Suprapubic skin (tissue), 4 donors: ENCODE measurements around the gene SMC4. TPM values are rescaled to one million over a fixed set of nuclear protein-coding genes. Genes with fewer than 3 reads are reported as not detected.

ENCODE experiments used
- DNase-seq, 2 donors: peaks; one replicate each; pipeline ENCODE4 v3.0.0-alpha.2; 2019; ENCODE audit warnings: low spot score in 2 of 2
- H3K27ac ChIP-seq: fragments of 200-600 bp; sonication (generic); one replicate; pipeline ENCODE4 v1.5.1; 2019
- H3K27me3 ChIP-seq: fragments of 200-600 bp; sonication (generic); one replicate; pipeline ENCODE4 v1.5.1; 2019
- H3K36me3 ChIP-seq: fragments of 200-600 bp; sonication (generic); one replicate; pipeline ENCODE4 v1.5.1; 2019
- H3K4me1 ChIP-seq: fragments of 200-600 bp; sonication (generic); one replicate; pipeline ENCODE4 v1.5.1; 2019
- H3K4me3 ChIP-seq: fragments of 200-600 bp; sonication (generic); one replicate; pipeline ENCODE4 v1.5.1; 2019; ENCODE audit warnings: mild to moderate bottlenecking
- H3K9me3 ChIP-seq: fragments of 200-600 bp; sonication (generic); one replicate; pipeline ENCODE4 v1.5.1; 2019
- CTCF ChIP-seq, 2 donors: fragments of 200-600 bp in 1 of 2; fragments of 450-650 bp in 1 of 2; sonication (generic) in 1 of 2; IDR thresholded peaks; one replicate each; pipeline ENCODE4 v1.5.1; 2016 to 2019; ENCODE audit warnings: antibody characterized with exemption in 2 of 2, mild to moderate bottlenecking in 1 of 2, moderate library complexity in 1 of 2
- EP300 ChIP-seq: sonication (generic); formaldehyde crosslinking; IDR thresholded peaks from one replicate; pipeline ENCODE4 v1.6.1; 2017; ENCODE audit warnings: antibody characterized with exemption
- POLR2A ChIP-seq, 2 donors: fragments of 450-650 bp; IDR thresholded peaks; one replicate each; pipeline ENCODE4 v1.6.1; 2017; ENCODE audit warnings: antibody characterized with exemption in 2 of 2, mild to moderate bottlenecking in 2 of 2, moderate library complexity in 2 of 2
- POLR2AphosphoS5 ChIP-seq, 3 donors: sonication (generic); formaldehyde crosslinking; IDR thresholded peaks; one replicate each; pipeline ENCODE4 v1.6.1; 2017; ENCODE audit warnings: antibody characterized with exemption in 3 of 3
- WGBS: methylation state at CpG from one replicate; pipeline ENCODE4 v1.1.5; 2018; 5-methylcytosine and 5-hydroxymethylcytosine counted together
- total RNA-seq, 4 donors: library from RNA; depleted of rRNA; stranded (reverse); fragments of >200 nt; gene quantifications; one replicate each; pipeline ENCODE4 v1.1.0, GENCODE V29; 2016

SMC4 gene
- total RNA-seq, 4 donors from 2014 or later: 26.7 to 97.3 (median 28.1) TPM

- no peaks in the 10 kb centered on the region for H3K27me3 ChIP-seq
- no peak for TF ChIP-seq POLR2AphosphoS5 (IDR thresholded peaks at IDR 0.05)
- TF ChIP-seq EP300: no peak
- no peak for TF ChIP-seq POLR2A (IDR thresholded peaks at IDR 0.05)
- TF ChIP-seq CTCF (IDR thresholded peaks at IDR 0.05): no peak
- H3K27ac ChIP-seq: no peak overlapping the region
- no peaks in the 10 kb centered on the region for H3K9me3 ChIP-seq
- no peak overlapping the region for H3K4me3 ChIP-seq
- WGBS: 84% methylated on average over 4 of the region's 4 CpGs
- H3K4me1 ChIP-seq: no peaks in the 10 kb centered on the region
- H3K36me3 ChIP-seq: no peaks in the 10 kb centered on the region
- no peak for DNase-seq
Measured at GRCh38 chr3:160458151-160458550, 58.7 kb downstream of the SMC4 start.

- H3K36me3 ChIP-seq: no peaks in the 10 kb centered on the region
- WGBS: 95% methylated on average over 9 of the region's 9 CpGs
- no peak for TF ChIP-seq POLR2AphosphoS5 (IDR thresholded peaks at IDR 0.05)
- DNase-seq: no peak
- H3K4me3 ChIP-seq: no peak overlapping the region
- H3K27ac ChIP-seq: no peak overlapping the region
- H3K4me1 ChIP-seq: no peaks in the 10 kb centered on the region
- no peaks in the 10 kb centered on the region for H3K9me3 ChIP-seq
- H3K27me3 ChIP-seq: no peaks in the 10 kb centered on the region
Measured at GRCh38 chr3:160459450-160459970, 60.1 kb downstream of the SMC4 start.

- Histone ChIP-seq H3K27me3 (no peaks in the 10 kb centered on the region), H3K36me3 (no peaks in the 10 kb centered on the region), H3K4me3 (no peak overlapping the region), H3K4me1 (no peaks in the 10 kb centered on the region), H3K27ac (no peak overlapping the region), H3K9me3 (no peaks in the 10 kb centered on the region)
- no peak for TF ChIP-seq CTCF (IDR thresholded peaks at IDR 0.05)
- TF ChIP-seq POLR2A (IDR thresholded peaks at IDR 0.05): no peak
- TF ChIP-seq POLR2AphosphoS5 (IDR thresholded peaks at IDR 0.05): no peak
- no peak for TF ChIP-seq EP300
- DNase-seq: no peak
- WGBS: 69% methylated on average over 3 of the region's 3 CpGs
Measured at GRCh38 chr3:160460033-160460432, 60.6 kb downstream of the SMC4 start.

- Histone ChIP-seq H3K36me3 (no peaks in the 10 kb centered on the region), H3K9me3 (no peaks in the 10 kb centered on the region), H3K27me3 (peaks cover 4% of the 10 kb centered on the region), H3K4me3 (no peak overlapping the region), H3K27ac (no peak overlapping the region), H3K4me1 (no peaks in the 10 kb centered on the region)
- WGBS: 98% methylated on average over 2 of the region's 2 CpGs
- DNase-seq: no peak
- TF ChIP-seq EP300 (no peak), CTCF (IDR thresholded peaks at IDR 0.05) (no peak)
Measured at GRCh38 chr3:160464321-160464720, 64.9 kb downstream of the SMC4 start.

- Histone ChIP-seq H3K4me1 (no peaks in the 10 kb centered on the region), H3K4me3 (no peak overlapping the region), H3K9me3 (no peaks in the 10 kb centered on the region), H3K36me3 (no peaks in the 10 kb centered on the region), H3K27ac (no peak overlapping the region), H3K27me3 (peaks cover 4% of the 10 kb centered on the region)
- DNase-seq: no peak
- no peak for TF ChIP-seq POLR2AphosphoS5 (IDR thresholded peaks at IDR 0.05)
- TF ChIP-seq CTCF (IDR thresholded peaks at IDR 0.05): no peak
- no peak for TF ChIP-seq POLR2A (IDR thresholded peaks at IDR 0.05)
- no peak for TF ChIP-seq EP300
- 89% methylated on average over 1 of the region's 1 CpG for WGBS
Measured at GRCh38 chr3:160464971-160465370, 65.5 kb downstream of the SMC4 start.

GRCh38 chr3:160470181-160470580 is 70.7 kb downstream of the SMC4 start:
- H3K4me3 ChIP-seq: no peak overlapping the region
- no peaks in the 10 kb centered on the region for H3K4me1 ChIP-seq
- H3K27me3 ChIP-seq: peaks cover 4% of the 10 kb centered on the region
- no peak for TF ChIP-seq POLR2A (IDR thresholded peaks at IDR 0.05)
- TF ChIP-seq POLR2AphosphoS5 (IDR thresholded peaks at IDR 0.05): no peak
- no peak for TF ChIP-seq EP300
- TF ChIP-seq CTCF (IDR thresholded peaks at IDR 0.05): no peak
- H3K36me3 ChIP-seq: no peaks in the 10 kb centered on the region
- 75% methylated on average over 2 of the region's 5 CpGs for WGBS
- H3K9me3 ChIP-seq: peaks cover 5% of the 10 kb centered on the region
- no peak overlapping the region for H3K27ac ChIP-seq
- DNase-seq: no peak
